Gastroesophageal sphincter (tissue), 3 donors: ENCODE measurements around the gene ARL6IP4.

Experiments
- CTCF ChIP-seq, 4 experiments: fragments of 200-600 bp in 2 of 4; fragments of 450-650 bp in 2 of 4; sonication (generic) in 1 of 4; IDR thresholded peaks; one replicate each; pipeline ENCODE4 v1.5.1; 2017 to 2019; ENCODE audit warnings: antibody characterized with exemption in 4 of 4, mild to moderate bottlenecking in 2 of 4, moderate library complexity in 2 of 4
- EP300 ChIP-seq: sonication (generic); formaldehyde crosslinking; IDR thresholded peaks from one replicate; pipeline ENCODE4 v1.6.1; 2017; ENCODE audit warnings: antibody characterized with exemption, mild to moderate bottlenecking
- POLR2A ChIP-seq, 2 donors: fragments of 450-650 bp; IDR thresholded peaks; one replicate each; pipeline ENCODE4 v1.6.1; 2017; ENCODE audit warnings: antibody characterized with exemption in 2 of 2, mild to moderate bottlenecking in 2 of 2, moderate library complexity in 1 of 2
- POLR2AphosphoS5 ChIP-seq: sonication (generic); formaldehyde crosslinking; IDR thresholded peaks from one replicate; pipeline ENCODE4 v1.6.1; 2017; ENCODE audit warnings: antibody characterized with exemption

- TF ChIP-seq POLR2A (IDR thresholded peaks at IDR 0.05) (peak in 1 of 2 donors; percentile 2), CTCF (IDR thresholded peaks at IDR 0.05) (no peak), EP300 (no peak), POLR2AphosphoS5 (no peak)
Observed at GRCh38 chr12:122984612-122985337, 4.3 kb downstream of the ARL6IP4 start.
